NB4 (cell line): ENCODE data around the gene CLEC1A.

Source experiments
- CTCF ChIP-seq: IDR thresholded peaks from one replicate; pipeline ENCODE4 v1.5.1; 2012; ENCODE audit warnings: low read depth, low read length
- POLR2A ChIP-seq: IDR thresholded peaks from 2 replicates; pipeline ENCODE4 v1.6.1; 2011; ENCODE audit warnings: mild to moderate bottlenecking; ENCODE audit not compliant: insufficient read length; ENCODE audit errors: extremely low read depth

- TF ChIP-seq CTCF, result no peak
- TF ChIP-seq POLR2A, result no peak
Measured at GRCh38 chr12:10113920-10114319, 15.1 kb upstream of the CLEC1A start.
